GM21717 (cell line): ENCODE measurements around the gene WDR13.
"Not testable (repeated sequence)": the region's sequence is repeated elsewhere in the genome, so short reads cannot be mapped to it uniquely, and the experiment has no call there.

Source experiments
- ATAC-seq: cut with Tn5 transposase; IDR thresholded peaks from one replicate; pipeline ENCODE4 v1.9.1; 2021; ENCODE audit warnings: mild to moderate bottlenecking, moderate library complexity; ENCODE audit not compliant: unreplicated experiment

WDR13 gene

GRCh38 chrX:48597353-48598264, at the start of gene WDR13:
Gene WDR13, plus strand, starts transcription at chrX:48597492. Its CDS starts 505 bp downstream, at chrX:48597997.
- peak; percentile 65 for ATAC-seq

GRCh38 chrX:48548871-48549270, 48.4 kb upstream of the WDR13 start:
- no peak for ATAC-seq

- ATAC-seq: not testable (repeated sequence)
Observed at GRCh38 chrX:48555731-48556325, 41.5 kb upstream of the WDR13 start.

GRCh38 chrX:48558271-48558670, 39.0 kb upstream of the WDR13 start:
- ATAC-seq: no peak

- ATAC-seq: no peak
Observed at GRCh38 chrX:48559636-48560035, 37.7 kb upstream of the WDR13 start.

- ATAC-seq: no peak
Observed at GRCh38 chrX:48560056-48560455, 37.2 kb upstream of the WDR13 start.

- no peak for ATAC-seq
Observed at GRCh38 chrX:48560681-48561080, 36.6 kb upstream of the WDR13 start.

GRCh38 chrX:48569958-48570357, 27.3 kb upstream of the WDR13 start:
- no peak for ATAC-seq

- ATAC-seq: no peak
Observed at GRCh38 chrX:48573690-48574269, 23.5 kb upstream of the WDR13 start.

GRCh38 chrX:48574270-48575266, 22.7 kb upstream of the WDR13 start, which contains the start of gene RBM3:
Gene RBM3, plus strand, starts transcription at chrX:48574484. Its CDS starts 697 bp downstream, at chrX:48575181.
- peak; percentile 79 for ATAC-seq

- no peak for ATAC-seq
Observed at GRCh38 chrX:48575642-48576041, 21.6 kb upstream of the WDR13 start.

GRCh38 chrX:48576108-48576507, 21.2 kb upstream of the WDR13 start:
- no peak for ATAC-seq

- ATAC-seq: no peak
Observed at GRCh38 chrX:48578661-48579128, 18.6 kb upstream of the WDR13 start.

GRCh38 chrX:48579259-48579658, 18.0 kb upstream of the WDR13 start:
- ATAC-seq: no peak

- no peak for ATAC-seq
Observed at GRCh38 chrX:48580662-48581061, 16.6 kb upstream of the WDR13 start.

- no peak for ATAC-seq
Observed at GRCh38 chrX:48584698-48585097, 12.6 kb upstream of the WDR13 start.

GRCh38 chrX:48589482-48590162, 7.7 kb upstream of the WDR13 start:
- no peak for ATAC-seq

GRCh38 chrX:48590203-48591103, 6.8 kb upstream of the WDR13 start:
- no peak for ATAC-seq

GRCh38 chrX:48591255-48591791, 6.0 kb upstream of the WDR13 start:
- no peak for ATAC-seq
